Measurements from ENCODE around the gene ZMYND11.

DNA sequence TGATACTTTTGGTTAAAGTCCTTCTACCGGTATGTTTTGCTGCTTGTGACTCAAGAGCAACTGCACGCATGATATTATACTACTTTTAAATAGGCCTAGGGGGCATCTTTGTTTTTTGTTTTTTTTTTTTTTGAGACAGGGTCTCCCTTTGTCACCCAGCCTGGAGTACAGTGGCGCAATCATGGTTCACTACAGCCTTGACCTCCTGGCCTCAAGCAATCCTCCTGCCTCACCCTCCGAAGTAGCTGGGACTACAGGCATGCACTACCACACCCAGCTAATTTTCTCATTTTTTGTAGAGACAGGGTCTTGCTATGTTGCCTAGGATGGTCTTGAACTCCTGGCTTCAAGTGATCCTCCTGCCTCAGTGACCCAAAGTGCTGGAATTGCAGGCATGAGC, 80.2 kb downstream of the ZMYND11 start:
- TF ChIP-seq, protein P1, sequence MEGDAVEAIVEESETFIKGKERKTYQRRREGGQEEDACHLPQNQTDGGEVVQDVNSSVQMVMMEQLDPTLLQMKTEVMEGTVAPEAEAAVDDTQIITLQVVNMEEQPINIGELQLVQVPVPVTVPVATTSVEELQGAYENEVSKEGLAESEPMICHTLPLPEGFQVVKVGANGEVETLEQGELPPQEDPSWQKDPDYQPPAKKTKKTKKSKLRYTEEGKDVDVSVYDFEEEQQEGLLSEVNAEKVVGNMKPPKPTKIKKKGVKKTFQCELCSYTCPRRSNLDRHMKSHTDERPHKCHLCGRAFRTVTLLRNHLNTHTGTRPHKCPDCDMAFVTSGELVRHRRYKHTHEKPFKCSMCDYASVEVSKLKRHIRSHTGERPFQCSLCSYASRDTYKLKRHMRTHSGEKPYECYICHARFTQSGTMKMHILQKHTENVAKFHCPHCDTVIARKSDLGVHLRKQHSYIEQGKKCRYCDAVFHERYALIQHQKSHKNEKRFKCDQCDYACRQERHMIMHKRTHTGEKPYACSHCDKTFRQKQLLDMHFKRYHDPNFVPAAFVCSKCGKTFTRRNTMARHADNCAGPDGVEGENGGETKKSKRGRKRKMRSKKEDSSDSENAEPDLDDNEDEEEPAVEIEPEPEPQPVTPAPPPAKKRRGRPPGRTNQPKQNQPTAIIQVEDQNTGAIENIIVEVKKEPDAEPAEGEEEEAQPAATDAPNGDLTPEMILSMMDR (IDR thresholded peaks at IDR 0.05; ENCODE audit: low read length), result no peak
- no peak for TF ChIP-seq EZH2phosphoT487 (IDR thresholded peaks at IDR 0.05; ENCODE audit: low read length)
